HG03066 (cell line): Measurements from ENCODE around the gene PIH1D1.

Experiments
- ATAC-seq: cut with Tn5 transposase; IDR thresholded peaks from one replicate; pipeline ENCODE4 v1.9.1; 2021; ENCODE audit warnings: low read depth; ENCODE audit not compliant: unreplicated experiment

Gene PIH1D1

DNA sequence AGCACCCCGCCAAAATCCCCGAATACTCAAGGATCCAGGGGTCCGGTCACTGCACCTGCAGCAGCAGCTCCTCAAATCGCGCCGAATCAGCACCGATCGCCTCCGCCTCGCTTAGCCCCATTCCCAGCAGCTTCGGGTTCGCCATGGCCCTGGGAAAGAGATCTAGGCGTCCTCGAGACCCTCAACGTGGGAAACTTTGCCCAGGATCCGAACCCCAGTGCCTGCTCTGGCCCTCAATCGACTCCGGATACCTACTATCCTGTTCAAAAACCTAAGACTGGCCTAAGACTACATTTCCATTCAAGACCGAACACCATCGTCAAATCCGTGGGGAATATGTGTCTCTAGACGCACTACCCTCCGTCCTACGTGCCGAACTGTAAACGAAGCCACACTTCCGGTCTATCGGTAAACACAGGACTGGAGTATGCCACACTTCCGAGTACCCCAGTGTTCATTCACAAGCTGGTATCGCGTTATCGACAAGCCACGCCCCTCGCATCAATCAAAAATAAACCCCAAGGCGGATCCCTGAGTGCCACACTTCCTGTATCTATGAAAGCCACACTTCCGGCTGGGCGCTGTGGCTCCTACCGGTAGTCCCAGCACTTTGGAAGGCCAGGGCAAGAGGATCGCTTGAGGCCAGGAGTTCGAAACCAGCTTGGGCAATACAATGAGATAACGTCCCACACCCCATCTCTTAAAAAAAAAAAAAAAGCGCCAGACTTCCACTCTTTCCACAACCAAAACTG lies at the start of gene PIH1D1:
Gene PIH1D1, minus strand, starts transcription at position 385 of the 752 bp plus-strand sequence. Its CDS starts 240 bp downstream, at position 145.
- peak; percentile 50 for ATAC-seq

DNA sequence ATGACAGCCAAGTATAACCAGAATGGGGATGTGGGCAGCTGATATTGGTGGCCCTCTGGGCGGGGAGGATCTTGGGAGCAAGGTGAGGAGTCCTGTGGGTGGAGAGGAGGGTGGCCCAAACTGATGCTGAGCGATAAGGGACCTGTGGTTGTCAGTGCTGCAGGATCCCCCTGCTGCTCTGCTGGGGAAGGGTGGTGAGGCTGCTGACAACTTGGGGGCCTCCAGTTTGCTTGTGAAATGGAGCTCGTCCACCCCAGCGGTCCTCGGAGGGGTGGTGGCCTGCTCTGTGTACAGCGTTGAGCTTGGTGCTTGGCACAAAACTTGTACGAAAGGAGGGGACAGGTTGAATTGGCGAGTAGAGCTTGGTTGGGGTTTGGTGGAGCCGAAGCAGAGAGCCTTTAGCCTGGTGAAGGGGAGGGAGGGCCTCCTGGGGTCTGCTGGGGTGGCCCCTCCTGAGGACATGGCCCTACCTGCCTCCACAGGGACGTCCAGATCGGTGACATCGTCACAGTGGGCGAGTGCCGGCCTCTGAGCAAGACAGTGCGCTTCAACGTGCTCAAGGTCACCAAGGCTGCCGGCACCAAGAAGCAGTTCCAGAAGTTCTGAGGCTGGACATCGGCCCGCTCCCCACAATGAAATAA lies 47.5 kb upstream of the PIH1D1 start:
- no peak for ATAC-seq

DNA sequence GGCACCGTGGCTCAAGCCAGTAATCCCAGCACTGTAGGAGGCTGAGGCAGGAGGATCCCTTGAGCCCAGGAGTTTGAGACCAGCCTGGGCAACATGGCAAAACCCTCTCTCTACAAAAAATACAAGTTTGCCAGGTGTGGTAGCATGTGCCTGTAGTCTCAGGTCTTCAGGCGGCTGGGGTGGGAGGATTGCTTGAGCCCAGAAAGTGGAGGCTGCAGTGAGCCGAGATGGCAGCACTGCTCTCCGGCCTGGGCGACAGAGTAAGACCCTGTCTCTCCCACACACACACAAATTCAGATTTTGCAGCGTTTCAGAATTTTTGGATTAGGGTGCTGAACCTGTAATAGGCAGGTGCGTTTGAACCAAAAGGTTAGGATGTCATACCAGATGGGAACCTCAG lies 46.9 kb upstream of the PIH1D1 start:
- no peak for ATAC-seq

DNA sequence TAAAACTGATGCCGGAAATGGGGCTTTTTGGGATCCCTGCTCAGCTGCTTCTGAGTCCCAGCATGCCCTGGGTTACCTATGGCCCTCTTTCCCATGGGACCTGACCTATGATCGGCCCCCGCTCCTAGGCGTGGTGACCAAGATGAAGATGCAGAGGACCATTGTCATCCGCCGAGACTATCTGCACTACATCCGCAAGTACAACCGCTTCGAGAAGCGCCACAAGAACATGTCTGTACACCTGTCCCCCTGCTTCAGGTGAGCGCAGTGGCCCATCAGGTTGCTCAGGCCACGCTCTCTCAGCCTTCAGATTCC lies 46.1 kb upstream of the PIH1D1 start:
- no peak for ATAC-seq

DNA sequence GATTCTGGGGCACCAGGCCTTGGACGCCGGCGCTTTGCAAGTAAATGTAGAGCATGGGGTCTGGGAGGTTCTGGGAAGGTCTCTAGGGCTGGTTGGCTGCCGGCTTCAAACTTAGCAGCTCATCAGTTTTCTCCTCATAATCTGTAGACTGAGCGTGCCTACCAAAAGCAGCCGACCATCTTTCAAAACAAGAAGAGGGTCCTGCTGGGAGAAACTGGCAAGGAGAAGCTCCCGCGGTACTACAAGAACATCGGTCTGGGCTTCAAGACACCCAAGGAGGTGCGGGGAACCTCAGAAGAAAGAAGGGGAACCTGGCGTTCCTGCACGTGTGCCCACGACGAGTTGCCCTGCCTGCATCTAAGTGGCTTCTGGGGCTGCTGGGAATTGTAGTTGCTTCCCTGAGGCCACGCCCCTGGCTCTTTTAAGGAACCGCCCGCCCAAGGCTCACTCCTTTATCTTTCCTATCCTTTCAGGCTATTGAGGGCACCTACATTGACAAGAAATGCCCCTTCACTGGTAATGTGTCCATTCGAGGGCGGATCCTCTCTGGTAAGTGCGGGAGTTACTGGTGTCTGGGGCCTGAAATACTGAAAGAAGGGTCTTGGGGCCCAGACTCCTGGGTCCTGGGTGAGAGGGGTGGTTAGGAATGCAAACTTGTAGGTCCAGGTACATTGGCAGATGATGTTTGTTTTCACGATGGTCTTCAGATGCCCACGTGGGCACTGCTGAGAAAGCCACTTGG lies 45.6 kb upstream of the PIH1D1 start:
- ATAC-seq = no peak

DNA sequence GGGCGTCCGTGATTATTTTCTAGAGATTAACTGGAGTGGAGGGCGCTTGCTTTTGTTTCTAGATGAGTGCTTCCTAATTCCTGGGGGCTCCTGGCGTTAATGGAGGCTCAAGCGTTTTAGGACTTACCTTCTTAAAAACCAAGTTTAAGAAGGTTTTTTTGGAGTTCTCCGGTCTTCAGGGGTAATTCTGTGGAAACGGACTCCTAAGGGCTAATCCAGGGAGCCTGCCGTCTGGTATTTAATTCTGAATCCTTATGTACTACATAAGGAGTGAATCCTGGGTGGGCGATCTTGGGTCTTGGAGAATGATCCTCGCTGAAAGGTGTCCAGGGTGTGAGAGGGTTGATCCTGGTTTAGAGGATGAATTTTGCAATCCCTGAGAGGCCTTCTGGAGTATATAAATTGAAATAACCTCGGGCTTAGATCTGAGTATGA lies 45.0 kb upstream of the PIH1D1 start:
- no peak for ATAC-seq

DNA sequence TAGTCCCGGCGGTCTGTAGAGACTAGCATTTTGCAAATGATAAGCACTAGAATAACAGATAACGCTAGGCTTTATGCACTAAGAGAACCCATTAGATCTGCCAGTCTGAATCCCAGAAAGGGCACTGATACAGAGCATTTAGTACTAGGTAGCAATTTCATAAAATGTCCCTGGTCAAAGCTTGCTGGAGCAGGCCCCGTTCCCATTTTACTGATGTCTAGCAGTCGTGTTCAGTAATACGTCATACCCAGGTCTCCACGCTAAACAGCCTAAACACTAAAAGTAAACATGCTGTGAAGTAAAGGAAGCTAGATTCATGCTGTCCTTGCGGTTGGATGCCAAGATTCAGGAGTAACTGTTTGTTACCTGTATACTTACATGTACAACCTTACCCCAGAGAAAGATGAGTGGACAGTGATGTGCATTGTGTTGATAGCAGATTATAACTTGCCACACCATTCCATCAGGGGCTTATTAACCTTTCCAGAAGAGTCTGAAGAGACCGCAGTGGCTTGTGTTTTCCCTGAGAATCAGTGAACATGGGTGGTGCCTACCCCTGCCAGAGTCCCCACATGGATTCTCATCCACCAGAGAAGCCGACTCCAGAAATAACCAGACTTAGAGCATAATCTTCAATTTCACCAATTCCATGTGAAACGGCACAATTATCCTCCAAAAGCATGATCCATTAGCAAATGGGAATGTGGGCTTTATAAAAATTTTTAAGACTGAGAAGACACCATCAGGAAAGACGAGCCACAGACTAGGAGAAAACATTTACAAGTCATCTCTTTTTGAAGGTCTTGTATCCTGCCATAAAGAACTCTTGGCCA lies 41.2 kb upstream of the PIH1D1 start:
- ATAC-seq = no peak

DNA sequence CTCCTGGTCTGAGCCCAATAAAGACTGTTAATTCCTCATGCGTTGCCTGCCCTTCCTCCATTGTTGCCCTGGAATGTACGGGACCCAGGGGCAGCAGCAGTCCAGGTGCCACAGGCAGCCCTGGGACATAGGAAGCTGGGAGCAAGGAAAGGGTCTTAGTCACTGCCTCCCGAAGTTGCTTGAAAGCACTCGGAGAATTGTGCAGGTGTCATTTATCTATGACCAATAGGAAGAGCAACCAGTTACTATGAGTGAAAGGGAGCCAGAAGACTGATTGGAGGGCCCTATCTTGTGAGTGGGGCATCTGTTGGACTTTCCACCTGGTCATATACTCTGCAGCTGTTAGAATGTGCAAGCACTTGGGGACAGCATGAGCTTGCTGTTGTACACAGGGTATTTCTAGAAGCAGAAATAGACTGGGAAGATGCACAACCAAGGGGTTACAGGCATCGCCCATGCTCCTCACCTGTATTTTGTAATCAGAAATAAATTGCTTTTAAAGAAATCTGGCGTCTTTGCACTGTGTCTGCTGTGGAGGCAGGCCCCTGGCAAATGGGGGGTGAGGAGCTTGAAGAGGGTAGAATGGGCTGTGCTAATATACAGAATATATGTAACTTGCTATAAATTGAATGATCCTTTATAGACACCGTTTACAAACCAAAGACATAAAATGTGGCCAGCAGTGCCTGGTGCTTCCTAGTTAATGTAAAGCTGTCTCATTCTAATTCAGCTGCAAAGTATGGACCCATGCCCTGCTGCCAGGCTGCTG lies 40.4 kb upstream of the PIH1D1 start:
- ATAC-seq = no peak

DNA sequence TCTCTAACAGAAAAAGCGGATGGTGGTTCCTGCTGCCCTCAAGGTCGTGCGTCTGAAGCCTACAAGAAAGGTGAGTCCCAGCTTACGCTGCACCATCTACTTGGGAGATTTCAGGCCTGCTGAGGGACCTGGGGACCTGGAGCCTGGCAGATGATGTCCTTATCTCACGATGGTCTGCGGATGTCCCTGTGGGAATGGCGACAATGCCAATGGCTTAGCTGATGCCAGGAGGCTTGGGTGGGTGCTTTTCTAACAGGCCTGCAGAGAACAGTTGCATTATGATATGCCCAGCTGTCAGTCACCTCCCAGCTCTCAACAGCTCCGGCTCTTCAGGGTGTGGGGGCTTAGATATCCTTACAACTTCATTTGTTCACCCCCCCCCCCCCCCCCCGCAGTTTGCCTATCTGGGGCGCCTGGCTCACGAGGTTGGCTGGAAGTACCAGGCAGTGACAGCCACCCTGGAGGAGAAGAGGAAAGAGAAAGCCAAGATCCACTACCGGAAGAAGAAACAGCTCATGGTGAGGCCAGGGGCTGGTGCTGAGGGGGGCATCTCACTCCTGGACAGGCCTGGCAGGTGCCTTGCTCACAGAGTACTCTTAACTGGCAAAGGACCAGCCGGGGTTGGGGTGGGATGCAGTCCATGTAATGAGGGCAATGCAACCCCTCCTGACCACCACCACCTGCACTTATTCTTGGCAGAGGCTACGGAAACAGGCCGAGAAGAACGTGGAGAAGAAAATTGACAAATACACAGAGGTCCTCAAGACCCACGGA lies 39.6 kb upstream of the PIH1D1 start:
- no peak for ATAC-seq

DNA sequence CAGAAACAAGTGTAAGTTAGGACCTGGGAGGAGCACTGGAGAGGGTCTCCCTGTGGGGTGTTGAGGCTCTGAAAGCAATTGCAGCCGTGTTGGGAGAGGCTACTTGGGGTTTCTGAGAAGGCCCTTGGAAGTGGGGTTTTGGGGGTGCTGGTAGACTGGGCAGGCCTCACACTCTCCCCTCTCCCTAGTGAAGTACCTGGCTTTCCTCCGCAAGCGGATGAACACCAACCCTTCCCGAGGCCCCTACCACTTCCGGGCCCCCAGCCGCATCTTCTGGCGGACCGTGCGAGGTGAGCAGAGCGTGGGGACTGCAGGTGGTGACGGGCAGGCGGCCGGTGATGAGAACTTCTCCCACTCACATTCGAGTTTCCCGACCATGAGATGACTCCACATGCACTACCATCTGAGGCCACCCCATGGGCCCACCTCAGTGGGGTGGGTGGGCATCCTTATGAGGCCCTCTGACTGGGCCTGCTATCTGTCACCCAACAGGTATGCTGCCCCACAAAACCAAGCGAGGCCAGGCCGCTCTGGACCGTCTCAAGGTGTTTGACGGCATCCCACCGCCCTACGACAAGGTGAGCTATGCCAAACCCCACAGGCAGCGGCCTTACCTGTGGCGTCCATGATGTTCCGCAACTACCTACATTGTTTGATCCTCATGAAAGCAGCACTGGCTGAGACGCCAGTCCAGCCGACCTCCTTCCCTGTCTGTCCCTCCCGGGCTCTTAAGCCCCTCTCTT lies 38.8 kb upstream of the PIH1D1 start:
- no peak for ATAC-seq

DNA sequence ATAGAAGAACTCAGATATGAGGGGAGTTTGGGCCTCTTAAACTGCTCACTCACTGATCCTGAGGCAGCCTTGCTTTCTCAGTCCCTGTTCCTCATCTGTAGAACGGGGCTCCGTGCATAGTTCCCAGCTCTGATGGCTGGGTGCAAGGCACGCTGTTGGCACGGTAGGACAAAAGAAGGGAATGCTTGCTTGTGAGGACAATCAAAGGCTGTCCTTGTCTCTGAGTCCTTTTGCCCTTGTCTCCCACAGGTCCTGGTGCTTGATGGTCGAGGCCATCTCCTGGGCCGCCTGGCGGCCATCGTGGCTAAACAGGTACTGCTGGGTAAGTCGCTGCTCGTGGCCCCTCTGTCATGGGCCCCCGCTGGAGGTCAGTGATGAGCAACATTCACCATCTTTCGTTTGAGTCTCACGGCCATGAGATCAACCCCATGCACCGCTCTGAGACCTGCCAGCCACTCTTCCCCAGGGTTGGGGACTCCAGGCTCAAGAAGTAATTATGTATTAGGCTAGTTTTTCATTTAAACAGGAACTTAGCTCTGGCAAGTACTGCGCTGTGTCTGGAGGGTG lies 38.1 kb upstream of the PIH1D1 start:
- no peak for ATAC-seq

DNA sequence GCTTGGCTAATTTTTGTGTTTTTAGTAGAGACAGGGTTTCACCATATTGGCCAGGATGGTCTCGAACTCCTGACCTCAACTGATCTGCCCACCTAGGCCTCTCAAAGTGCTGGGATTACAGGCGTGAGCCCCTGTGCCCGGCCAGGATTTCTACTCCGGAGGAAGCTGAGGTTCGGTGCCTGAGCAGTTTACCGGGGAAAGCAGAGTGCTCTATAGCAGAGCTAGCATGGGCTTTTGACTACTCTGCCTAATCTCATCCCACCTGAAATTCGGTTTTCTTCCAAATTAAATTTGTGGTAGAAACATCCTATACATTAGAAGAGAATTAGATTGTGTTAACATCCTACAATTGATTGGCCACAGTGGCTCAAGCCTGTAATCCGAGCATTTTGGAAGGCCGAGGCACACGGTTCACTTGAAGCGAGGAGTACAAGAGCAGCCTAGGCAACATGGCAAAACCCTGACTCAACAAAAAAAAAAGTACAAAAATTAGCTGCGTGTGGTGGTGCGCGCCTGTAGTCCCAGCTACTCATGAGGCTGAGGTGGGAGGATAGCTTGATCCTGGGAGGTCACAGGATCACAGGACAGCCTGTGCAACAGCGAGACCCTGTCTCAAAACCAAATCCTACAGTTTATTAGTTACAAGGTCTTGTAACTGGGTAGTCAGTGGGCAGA lies 37.4 kb upstream of the PIH1D1 start:
- ATAC-seq = no peak

DNA sequence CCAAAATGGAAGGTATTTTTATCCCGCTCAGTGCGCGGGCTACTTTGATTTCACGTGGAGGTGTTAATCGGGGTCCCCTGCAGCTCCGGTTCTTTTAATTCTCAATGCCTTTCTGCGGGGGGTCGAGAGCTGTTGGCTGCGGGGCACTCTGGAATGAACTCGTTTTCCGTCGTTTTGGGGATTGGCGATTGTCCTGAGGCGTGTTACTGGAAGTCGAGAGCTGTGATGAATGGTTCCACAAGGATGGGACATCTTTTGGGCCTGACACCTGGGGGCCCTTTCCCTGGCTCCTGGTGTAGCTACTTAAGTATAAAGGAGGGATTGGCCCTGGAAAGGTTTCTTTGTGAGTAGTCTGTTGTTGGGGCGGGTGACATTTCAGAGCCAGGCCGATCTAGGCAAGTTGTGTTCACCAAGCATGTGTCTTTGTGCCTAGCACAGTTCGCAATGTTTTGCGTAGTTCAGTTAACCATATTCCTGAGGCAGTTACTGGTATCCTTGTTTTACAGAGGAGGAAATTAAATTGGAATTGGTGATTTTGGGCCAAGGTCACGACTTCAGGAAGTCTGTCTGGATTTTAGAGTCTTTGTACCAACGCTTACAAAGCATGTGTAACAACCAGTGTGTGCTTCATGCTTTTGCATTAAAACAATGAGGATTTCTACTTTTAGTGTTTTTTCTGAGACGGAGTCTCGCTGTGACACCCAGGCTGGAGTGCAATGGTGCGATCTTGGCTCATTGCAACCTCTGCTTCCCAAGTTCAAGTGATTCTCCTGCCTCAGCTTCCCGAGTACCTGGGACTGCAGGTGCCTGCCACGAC lies 36.6 kb upstream of the PIH1D1 start:
- no peak for ATAC-seq

DNA sequence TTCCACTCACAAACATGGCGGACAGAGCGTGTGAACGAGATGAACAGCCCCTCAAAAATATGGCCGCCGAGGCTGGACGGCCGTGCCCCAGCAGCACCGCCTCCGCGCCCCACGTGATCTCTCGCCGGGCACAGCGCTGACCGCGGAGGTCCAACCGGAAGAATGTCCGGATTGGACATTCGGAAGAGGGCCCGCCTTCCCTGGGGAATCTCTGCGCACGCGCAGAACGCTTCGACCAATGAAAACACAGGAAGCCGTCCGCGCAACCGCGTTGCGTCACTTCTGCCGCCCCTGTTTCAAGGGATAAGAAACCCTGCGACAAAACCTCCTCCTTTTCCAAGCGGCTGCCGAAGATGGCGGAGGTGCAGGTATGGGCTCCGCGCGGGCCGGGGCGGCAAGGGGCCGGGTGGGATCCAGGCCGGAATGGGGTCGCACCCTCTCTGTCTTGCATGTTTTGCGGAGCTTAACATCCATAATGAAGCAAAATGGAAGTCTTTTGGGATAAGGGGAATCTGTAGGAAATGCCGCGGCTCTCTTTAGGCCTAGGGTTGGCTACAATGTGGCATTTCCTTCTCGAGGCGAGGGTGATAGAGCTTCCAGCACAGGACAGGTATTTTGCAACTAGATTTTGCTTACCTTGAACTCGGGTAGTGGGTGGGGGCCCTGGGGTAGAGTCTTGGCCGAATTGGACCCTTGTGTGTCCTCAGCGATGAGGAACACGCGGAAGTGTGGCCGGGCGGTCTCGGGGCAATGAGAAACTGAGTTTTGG lies 35.8 kb upstream of the PIH1D1 start, which contains the start of gene RPL13A:
Gene RPL13A, plus strand, starts transcription at position 332 of the 769 bp plus-strand sequence. Its CDS starts 22 bp downstream, at position 354.
- ATAC-seq = peak; percentile 80

DNA sequence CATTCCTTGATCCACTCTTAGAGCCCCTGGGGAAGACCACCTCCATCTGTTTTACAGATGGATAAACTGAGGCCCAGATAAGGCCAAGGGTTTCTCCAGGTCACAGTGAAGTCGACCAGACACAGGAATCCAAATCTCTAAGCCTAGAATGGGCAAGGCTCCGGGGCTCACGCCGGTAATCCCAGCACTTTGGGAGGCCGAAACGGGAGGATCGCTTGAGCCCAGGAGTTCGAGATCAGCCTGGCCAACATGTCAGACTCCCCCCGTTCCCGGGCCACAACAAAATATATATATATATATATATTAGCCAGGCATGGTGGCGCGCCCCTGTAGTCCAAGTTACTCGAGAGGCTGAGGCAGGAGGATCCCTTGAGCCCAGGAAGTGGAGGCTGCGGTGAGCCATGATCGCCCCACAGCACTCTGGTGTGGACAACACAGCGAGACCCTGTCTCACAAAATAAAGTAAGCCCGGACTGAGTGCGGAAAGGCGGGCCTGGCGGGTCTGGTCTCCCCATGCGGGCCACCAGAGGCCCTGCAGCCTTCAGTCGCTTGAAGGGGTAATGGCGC lies 35.2 kb upstream of the PIH1D1 start:
- no peak for ATAC-seq

DNA sequence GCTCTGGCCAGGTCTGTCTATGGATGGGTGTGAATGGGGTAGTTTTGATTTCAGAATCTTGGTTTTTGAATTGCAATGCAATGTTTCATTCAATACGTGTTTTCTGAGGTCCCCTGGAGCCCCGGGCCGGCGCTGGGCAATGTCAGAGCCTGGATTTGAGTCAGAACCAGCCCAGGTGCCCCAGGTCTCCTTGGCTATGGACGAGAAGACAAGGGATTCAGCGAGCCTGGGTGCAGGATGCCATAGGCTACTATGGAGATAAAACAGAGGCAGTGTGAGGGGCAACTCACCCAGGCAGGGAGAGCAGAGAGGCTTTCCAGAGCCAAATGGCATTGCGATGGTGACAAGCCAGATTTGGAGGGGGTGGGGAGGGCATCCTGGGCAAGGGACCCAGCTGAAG lies 34.6 kb upstream of the PIH1D1 start:
- no peak for ATAC-seq
